Activated T-cell treated with anti-CD3 and anti-CD28 coated beads, Interleukin-2, amount 50 U/mL, for 4 hours (primary cell): ENCODE data around the gene ZC3H4. TPM values are rescaled to one million over a fixed set of nuclear protein-coding genes. Genes with fewer than 3 reads are reported as not detected.
"Not testable (repeated sequence)": the region's sequence is repeated elsewhere in the genome, so short reads cannot be mapped to it uniquely, and the experiment has no call there.

Experiments
- ATAC-seq, 2 donors: fragments of 200-7000 bp; cut with Tn5 transposase; one replicate each; pipeline ENCODE4 v1.10.0; 2021
- DNase-seq: peaks from one replicate; pipeline ENCODE4 v3.0.0-alpha.2; 2020
- H3K27me3 Mint-ChIP-seq: one replicate; pipeline ENCODE4 v1.8.0; 2021; ENCODE audit warnings: low read depth, mixed read lengths
- H3K36me3 Mint-ChIP-seq: one replicate; pipeline ENCODE4 v1.8.0; 2022; ENCODE audit warnings: mixed read lengths; ENCODE audit not compliant: insufficient read depth
- H3K4me1 Mint-ChIP-seq: one replicate; pipeline ENCODE4 v1.8.0; 2021; ENCODE audit warnings: low read depth, mixed read lengths
- H3K4me3 Mint-ChIP-seq: one replicate; pipeline ENCODE4 v1.8.0; 2021; ENCODE audit warnings: mild to moderate bottlenecking, moderate library complexity, mixed read lengths
- H3K9me3 Mint-ChIP-seq: one replicate; pipeline ENCODE4 v1.8.0; 2021; ENCODE audit warnings: mixed read lengths
- total RNA-seq, 3 donors: library from RNA; stranded (reverse); gene quantifications; one replicate each; pipeline ENCODE4 v1.2.1, GENCODE V29; 2021

ZC3H4 gene
- total RNA-seq, 3 donors from 2014 or later: 77.7 to 91.6 (median 90.4) TPM

DNA sequence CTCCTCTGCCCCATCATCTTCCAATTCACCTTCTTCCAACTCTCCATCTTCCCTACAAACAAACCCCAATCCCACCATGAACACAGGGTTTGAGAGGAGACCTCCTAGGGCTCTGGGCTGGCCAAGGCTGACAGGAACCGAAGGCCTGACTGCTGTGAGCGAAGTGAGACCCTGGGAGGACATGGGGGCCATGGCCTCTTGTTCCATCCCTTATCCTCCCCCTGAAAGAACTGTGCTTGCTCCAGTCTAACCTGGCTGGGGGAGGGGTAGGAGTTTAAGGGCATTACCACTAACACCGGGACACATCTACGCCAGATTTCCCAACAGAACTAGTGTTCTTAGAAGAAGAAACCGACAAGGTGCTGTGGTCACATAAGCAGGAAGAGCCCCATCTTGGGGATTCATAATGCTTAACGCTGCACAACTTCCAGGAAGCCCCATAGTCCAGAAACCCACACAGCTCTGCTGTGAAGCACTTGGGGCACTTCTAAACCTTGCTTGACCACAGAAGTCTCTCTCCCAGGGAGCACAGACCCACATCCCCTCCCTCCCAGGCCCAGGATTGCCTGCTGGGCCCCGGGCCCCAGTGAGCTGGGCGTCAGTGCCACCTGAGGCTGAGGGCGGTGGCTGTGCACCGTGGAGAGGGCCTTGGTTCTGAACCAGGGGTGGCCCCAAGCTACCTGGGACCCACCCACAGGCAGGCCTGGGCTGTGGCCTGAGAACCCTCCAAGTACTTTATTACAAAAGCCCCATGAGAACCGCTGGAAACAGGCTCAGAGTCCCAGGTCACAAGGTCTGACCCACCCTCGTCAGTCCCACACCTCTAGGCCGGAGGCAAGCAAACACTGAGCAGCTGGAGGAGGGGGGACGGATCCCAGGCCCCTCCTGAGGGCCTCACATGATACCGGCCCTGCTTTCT, 18.8 kb downstream of the ZC3H4 start:
- DNase-seq (no peak), ATAC-seq (peak; percentile 66 to 75)
- Mint-ChIP-seq H3K4me1 (peaks cover 39% of the 10 kb centered on the region), H3K27me3 (no peaks in the 10 kb centered on the region), H3K4me3 (peak overlapping the region; percentile 75), H3K36me3 (peaks cover 31% of the 10 kb centered on the region), H3K9me3 (no peaks in the 10 kb centered on the region)

DNA sequence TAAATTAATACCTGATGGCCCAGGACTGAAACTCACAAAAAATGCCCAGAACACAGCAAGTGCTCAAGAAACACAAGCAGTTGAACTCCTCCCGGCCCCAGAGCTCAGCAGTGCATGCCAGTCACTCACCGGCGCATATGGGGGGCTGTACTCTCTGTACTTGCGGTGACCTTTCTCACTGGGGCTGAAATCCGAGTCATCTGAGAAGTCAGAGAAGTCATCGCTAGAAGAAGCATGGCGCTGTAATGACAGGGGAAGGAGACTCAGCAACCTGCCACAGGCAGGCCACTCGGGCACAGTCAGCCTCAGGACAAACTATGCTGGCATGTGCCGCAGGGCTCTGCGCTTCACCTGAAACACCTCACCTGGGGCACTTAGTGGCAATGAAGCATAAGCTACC, 19.7 kb downstream of the ZC3H4 start:
- Mint-ChIP-seq H3K27me3 (no peaks in the 10 kb centered on the region), H3K4me3 (peak overlapping the region; percentile 42), H3K9me3 (no peaks in the 10 kb centered on the region), H3K4me1 (peaks cover 39% of the 10 kb centered on the region), H3K36me3 (peaks cover 35% of the 10 kb centered on the region)
- peak; percentile 64 to 70 for ATAC-seq
- peak; percentile 19 for DNase-seq

DNA sequence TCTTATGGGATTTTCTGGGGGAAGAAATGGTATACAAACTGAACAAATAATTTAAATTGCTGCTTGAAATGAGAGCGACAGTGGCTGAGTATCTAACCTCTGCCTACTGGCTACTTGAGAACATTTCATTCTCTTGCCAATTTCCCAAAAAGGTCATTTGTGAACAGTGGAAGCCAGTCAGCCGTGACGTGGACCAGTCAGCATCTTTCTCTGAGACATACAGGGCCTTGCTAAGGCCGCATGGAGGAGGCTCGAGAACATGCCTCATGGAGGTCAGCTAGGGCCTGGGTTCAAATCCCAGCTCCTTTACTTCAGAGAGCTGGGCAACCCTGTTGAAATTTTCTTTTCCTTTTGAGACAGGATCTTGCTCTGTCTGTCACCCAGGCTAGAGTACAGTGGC, 20.3 kb downstream of the ZC3H4 start:
- ATAC-seq (no peak), DNase-seq (no peak)
- peaks cover 37% of the 10 kb centered on the region for H3K4me1 Mint-ChIP-seq
- H3K9me3 Mint-ChIP-seq: no peaks in the 10 kb centered on the region
- peaks cover 35% of the 10 kb centered on the region for H3K36me3 Mint-ChIP-seq
- peak overlapping the region; percentile 42 for H3K4me3 Mint-ChIP-seq
- no peaks in the 10 kb centered on the region for H3K27me3 Mint-ChIP-seq

DNA sequence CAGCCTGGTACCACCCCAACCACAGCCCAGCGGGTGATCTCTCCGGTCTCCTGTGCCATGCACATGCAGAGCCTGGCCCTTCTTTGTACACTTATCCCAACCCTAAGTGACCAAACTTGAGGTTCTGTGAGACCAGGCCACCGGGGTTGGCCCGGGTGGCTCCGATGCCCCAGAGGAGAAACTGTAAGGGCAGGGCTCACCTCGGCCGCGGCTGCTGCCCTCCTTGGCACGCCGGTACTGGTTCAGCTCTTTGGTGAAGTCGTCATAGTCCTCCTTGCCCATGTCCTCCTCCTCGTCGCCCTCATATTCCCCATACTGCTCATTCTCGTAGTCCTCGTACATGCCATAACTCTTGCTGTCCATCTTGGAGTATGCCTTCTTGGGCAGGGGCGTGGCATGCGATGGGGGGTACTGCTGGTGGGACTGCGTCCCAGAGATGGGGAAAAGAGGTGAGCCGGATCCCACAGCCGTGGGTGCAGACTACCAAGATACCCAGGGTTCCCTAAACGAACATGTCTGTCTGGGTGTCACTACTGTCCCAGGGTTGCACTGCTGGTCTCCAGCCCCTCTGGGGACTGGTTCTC, 23.7 kb downstream of the ZC3H4 start:
- H3K36me3 Mint-ChIP-seq: peaks cover 33% of the 10 kb centered on the region
- no peaks in the 10 kb centered on the region for H3K27me3 Mint-ChIP-seq
- DNase-seq (no peak), ATAC-seq (no peak)
- peaks cover 14% of the 10 kb centered on the region for H3K4me1 Mint-ChIP-seq
- no peak overlapping the region for H3K4me3 Mint-ChIP-seq
- H3K9me3 Mint-ChIP-seq: no peaks in the 10 kb centered on the region

DNA sequence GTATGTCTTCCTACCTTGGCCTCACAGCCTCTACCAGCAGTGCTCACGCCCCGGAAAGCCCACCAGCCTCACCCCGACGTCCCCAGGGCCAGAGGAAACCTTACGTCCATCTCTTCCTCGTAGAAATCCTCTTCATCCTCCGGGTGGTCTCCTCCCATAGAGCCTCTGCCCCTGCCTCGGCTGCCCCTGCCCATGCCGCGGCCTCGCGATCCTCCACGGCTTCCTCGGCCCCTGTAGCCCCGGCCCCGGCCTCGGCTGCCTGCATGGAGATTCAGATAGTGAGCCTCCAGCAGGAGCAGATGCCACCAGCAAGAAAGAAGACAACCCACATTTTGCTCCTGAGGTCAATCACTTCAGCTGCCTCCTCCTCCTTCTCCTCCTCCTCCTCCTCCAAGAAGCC, 27.3 kb downstream of the ZC3H4 start:
- Mint-ChIP-seq H3K4me3 (no peak overlapping the region), H3K27me3 (no peaks in the 10 kb centered on the region), H3K4me1 (no peaks in the 10 kb centered on the region), H3K36me3 (peaks cover 41% of the 10 kb centered on the region), H3K9me3 (no peaks in the 10 kb centered on the region)
- no peak for ATAC-seq
- DNase-seq: no peak

DNA sequence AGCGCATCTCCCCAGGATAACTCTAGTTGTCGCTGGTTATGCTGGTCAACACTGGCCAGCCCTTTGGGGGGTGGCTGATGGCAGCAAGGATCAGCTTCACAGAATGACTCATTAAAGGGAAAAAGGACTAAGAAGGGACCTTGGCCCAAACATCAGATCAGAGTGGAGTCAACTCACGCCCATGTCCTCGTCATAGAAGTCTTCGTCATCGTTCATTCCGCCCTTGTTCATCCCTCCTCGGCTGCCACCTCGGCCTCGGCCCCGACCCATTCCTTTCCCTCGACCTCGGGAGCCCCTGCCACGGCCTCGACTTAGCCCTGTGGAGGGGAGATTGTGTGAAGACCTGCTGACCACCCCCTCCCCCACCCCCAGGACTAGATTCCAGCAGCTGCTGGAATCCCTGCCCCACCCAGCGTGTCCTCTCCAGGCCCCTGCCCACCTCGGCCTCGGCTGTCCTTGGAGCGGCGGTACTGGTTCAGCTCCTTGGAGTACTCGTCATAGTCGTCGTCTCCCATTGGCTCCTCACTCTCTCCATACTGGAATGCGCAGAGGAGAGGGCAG, 28.6 kb downstream of the ZC3H4 start:
- no peak for DNase-seq
- Mint-ChIP-seq H3K4me1 (no peaks in the 10 kb centered on the region), H3K27me3 (no peaks in the 10 kb centered on the region), H3K4me3 (no peak overlapping the region), H3K36me3 (peaks cover 34% of the 10 kb centered on the region), H3K9me3 (no peaks in the 10 kb centered on the region)
- ATAC-seq: no peak

DNA sequence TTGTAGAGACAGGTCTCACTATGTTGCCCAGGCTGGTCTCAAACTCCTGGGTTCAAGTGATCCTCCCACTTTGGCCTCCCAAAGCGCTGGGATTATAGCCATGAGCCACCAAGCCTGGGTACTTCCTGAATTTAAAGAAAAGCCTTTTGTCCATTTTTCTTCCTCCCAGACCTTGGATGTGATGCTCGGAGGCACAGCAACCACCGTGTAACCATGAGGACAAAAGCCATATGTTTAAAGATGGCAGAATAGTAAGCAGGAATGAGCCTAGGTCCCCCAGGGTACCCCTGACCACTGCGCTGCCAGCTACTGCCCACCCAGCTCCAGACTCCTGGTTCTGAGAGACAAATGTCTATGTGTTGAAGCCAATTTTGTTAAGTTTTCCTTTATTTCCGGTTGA, 31.1 kb downstream of the ZC3H4 start:
- Mint-ChIP-seq H3K27me3 (no peaks in the 10 kb centered on the region), H3K36me3 (peaks cover 32% of the 10 kb centered on the region), H3K9me3 (no peaks in the 10 kb centered on the region), H3K4me3 (no peak overlapping the region), H3K4me1 (no peaks in the 10 kb centered on the region)
- DNase-seq: no peak
- ATAC-seq: no peak

- no peak for DNase-seq
- H3K36me3 Mint-ChIP-seq: peaks cover 27% of the 10 kb centered on the region
- H3K27me3 Mint-ChIP-seq: no peaks in the 10 kb centered on the region
- H3K4me1 Mint-ChIP-seq: no peaks in the 10 kb centered on the region
- no peaks in the 10 kb centered on the region for H3K9me3 Mint-ChIP-seq
- H3K4me3 Mint-ChIP-seq: no peak overlapping the region
- ATAC-seq: no peak
Observed at GRCh38 chr19:47081095-47081494, 32.5 kb downstream of the ZC3H4 start.

DNA sequence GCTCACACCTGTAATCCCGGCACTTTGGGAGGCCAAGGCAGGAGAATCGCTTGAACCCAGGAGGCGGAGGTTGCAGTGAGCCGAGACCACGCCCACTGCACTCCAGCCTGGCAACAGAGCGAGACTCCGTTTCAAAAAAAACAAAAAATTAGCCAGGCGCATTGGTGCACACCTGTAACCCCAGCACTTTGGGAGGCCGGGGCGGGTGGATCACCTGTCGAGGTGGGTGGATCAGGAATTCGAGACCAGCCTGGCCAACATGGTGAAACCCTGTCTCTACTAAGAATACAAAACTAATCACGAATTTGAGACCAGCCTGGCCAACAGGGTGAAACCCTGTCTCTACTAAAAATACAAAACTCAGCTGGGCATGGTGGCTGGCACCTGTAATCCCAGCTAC, 35.2 kb downstream of the ZC3H4 start:
- not testable (repeated sequence) for H3K27me3 Mint-ChIP-seq, H3K4me1 Mint-ChIP-seq, DNase-seq, H3K9me3 Mint-ChIP-seq, ATAC-seq, H3K4me3 Mint-ChIP-seq
- H3K36me3 Mint-ChIP-seq: peaks cover 23% of the 10 kb centered on the region

- no peak for ATAC-seq
- peaks cover 20% of the 10 kb centered on the region for H3K36me3 Mint-ChIP-seq
- H3K4me1 Mint-ChIP-seq: peaks cover 4% of the 10 kb centered on the region
- H3K4me3 Mint-ChIP-seq: no peak overlapping the region
- no peaks in the 10 kb centered on the region for H3K27me3 Mint-ChIP-seq
- no peak for DNase-seq
- no peaks in the 10 kb centered on the region for H3K9me3 Mint-ChIP-seq
Observed at GRCh38 chr19:47075941-47076340, 37.6 kb downstream of the ZC3H4 start.

GRCh38 chr19:47075179-47075810, 38.3 kb downstream of the ZC3H4 start:
- ATAC-seq (no peak), DNase-seq (no peak)
- Mint-ChIP-seq H3K4me1 (peaks cover 4% of the 10 kb centered on the region), H3K36me3 (peaks cover 25% of the 10 kb centered on the region), H3K9me3 (no peaks in the 10 kb centered on the region), H3K4me3 (no peak overlapping the region), H3K27me3 (no peaks in the 10 kb centered on the region)

- no peak overlapping the region for H3K4me3 Mint-ChIP-seq
- no peak for DNase-seq
- no peak for ATAC-seq
- H3K4me1 Mint-ChIP-seq: peaks cover 4% of the 10 kb centered on the region
- H3K9me3 Mint-ChIP-seq: no peaks in the 10 kb centered on the region
- peaks cover 27% of the 10 kb centered on the region for H3K36me3 Mint-ChIP-seq
- H3K27me3 Mint-ChIP-seq: no peaks in the 10 kb centered on the region
Observed at GRCh38 chr19:47074621-47075020, 39.0 kb downstream of the ZC3H4 start.

DNA sequence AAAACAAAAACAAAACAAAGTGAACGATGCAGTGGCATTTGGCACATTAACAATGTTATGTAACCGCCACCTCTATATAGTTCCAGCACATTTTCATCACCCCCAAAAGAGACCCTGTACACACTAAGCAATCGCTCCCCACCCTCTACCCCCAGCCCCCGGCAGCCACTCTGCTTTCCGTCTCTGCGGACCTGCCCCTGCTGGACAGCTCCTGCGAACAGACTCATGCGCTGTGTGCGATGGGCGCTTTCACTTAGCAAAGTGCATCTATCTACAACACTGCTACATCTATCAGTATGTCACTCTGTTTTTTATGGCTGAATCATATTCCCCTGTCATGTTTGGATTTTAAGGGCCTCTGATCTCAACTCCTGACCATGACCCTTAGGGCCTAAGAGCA, 40.0 kb downstream of the ZC3H4 start:
- H3K4me1 Mint-ChIP-seq: peaks cover 4% of the 10 kb centered on the region

GRCh38 chr19:47072323-47072722, 41.3 kb downstream of the ZC3H4 start:
- no peak overlapping the region for H3K4me3 Mint-ChIP-seq
- no peak for DNase-seq

More for the DNA sequence above, 40.0 kb downstream of the ZC3H4 start:
- H3K4me3 Mint-ChIP-seq: no peak overlapping the region
- ATAC-seq: no peak
- no peak for DNase-seq
- H3K36me3 Mint-ChIP-seq: peaks cover 25% of the 10 kb centered on the region
- H3K27me3 Mint-ChIP-seq: no peaks in the 10 kb centered on the region
- H3K9me3 Mint-ChIP-seq: no peaks in the 10 kb centered on the region

More at GRCh38 chr19:47072323-47072722, 41.3 kb downstream of the ZC3H4 start:
- H3K9me3 Mint-ChIP-seq: no peaks in the 10 kb centered on the region
- H3K4me1 Mint-ChIP-seq: peaks cover 4% of the 10 kb centered on the region
- peaks cover 25% of the 10 kb centered on the region for H3K36me3 Mint-ChIP-seq
- no peak for ATAC-seq
- no peaks in the 10 kb centered on the region for H3K27me3 Mint-ChIP-seq
